Spleen (tissue), 7 donors: ENCODE results near the gene SUSD3.

Experiments used
- CTCF ChIP-seq, 11 experiments: fragments of 200-600 bp in 7 of 11; fragments of 450-650 bp in 4 of 11; sonication (generic) in 4 of 11; IDR thresholded peaks in 8 of 11; conservative IDR thresholded peaks in 3 of 11; 1 replicate in 7 of 11; 2 replicates in 4 of 11; pipeline versions ENCODE4 v1.4.0 to v1.8.0; 2016 to 2021; ENCODE audit warnings: antibody characterized with exemption in 11 of 11, inconsistent platforms in 4 of 11, mild to moderate bottlenecking in 1 of 11
- POLR2A ChIP-seq, 3 donors: fragments of 450-650 bp; IDR thresholded peaks; one replicate each; pipeline ENCODE4 v1.5.1; 2017; ENCODE audit warnings: antibody characterized with exemption in 3 of 3, mild to moderate bottlenecking in 1 of 3
- POLR2AphosphoS5 ChIP-seq, 3 donors: sonication (generic); formaldehyde crosslinking; IDR thresholded peaks; one replicate each; pipeline ENCODE4 v1.5.1; 2017; ENCODE audit warnings: antibody characterized with exemption in 3 of 3
- donor health status: DM: no; HTN: no; CAD: no; lungs with moderate emphysema.
- donor health status: DM: no; HTN: no; CAD: no.
- donor health status: DM: no; HTN: no; CAD: no.

GRCh38 chr9:93093127-93093876 is 34.8 kb downstream of the SUSD3 start:
- TF ChIP-seq CTCF (IDR thresholded peaks at IDR 0.05 in 8 of 11, conservative IDR thresholded peaks at IDR 0.05 in 3 of 11) (no peak), POLR2A (IDR thresholded peaks at IDR 0.05) (no peak), POLR2AphosphoS5 (IDR thresholded peaks at IDR 0.05) (peak; percentile 2 to 32 (median 19))
